Fibroblast of mammary gland (primary cell): ENCODE data around the gene EIF5AL1.
"Not testable (repeated sequence)": the region's sequence is repeated elsewhere in the genome, so short reads cannot be mapped to it uniquely, and the experiment has no call there.

ENCODE experiments used
- DNase-seq: peaks from one replicate; pipeline ENCODE4 v3.0.0-alpha.2; 2010; ENCODE audit warnings: low read depth
- H3K4me3 ChIP-seq: 2 replicates; pipeline ENCODE4 v1.5.1; 2011; ENCODE audit warnings: low read depth, mild to moderate bottlenecking, low read length, moderate library complexity; ENCODE audit not compliant: control insufficient read depth
- CTCF ChIP-seq: conservative IDR thresholded peaks from 2 replicates; pipeline ENCODE4 v1.5.1; 2011; ENCODE audit warnings: low read depth, low read length, inconsistent platforms; ENCODE audit not compliant: control insufficient read depth, insufficient read depth

Gene EIF5AL1

GRCh38 chr10:79522464-79522863, 10.1 kb downstream of the EIF5AL1 start:
- H3K4me3 ChIP-seq, DNase-seq: not testable (repeated sequence)

DNA sequence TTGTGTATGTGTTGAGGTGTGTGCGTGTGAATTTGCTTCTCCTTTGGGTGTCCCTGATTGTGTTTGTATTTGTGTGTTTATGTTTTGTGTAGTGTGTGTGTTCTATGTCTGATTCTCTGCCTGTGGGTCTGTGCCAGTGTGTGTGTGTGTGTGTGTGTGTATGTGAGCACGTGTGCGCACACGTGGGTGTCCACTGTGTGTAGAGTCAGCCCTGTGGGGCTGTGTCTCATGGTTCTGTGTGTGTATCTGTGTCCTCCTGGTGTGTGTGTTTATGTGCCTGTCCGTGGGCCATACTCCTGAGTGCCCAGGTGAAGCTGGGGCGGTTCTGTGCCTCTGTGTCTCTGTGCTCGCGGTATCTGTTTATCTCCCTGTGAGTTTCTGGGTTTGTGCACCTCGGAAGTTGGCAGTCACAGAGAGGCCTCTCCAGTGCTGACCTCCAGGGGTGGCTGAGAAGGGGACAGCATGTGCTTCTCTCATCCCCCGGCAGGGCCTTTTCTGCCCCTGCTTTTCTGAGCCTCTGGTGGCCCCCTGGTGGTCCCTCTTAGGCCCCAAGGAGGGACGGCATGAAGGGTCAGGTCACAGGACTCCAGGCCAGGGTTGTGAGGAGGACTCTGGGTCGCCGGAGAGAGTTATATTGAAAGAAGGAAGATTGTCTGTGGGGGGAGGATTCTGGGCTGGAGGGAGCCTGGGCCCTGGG, 11.0 kb downstream of the EIF5AL1 start:
- not testable (repeated sequence) for H3K4me3 ChIP-seq, DNase-seq

- not testable (repeated sequence) for H3K4me3 ChIP-seq, DNase-seq
Observed at GRCh38 chr10:79525049-79525710, 12.8 kb downstream of the EIF5AL1 start.

- DNase-seq = not testable (repeated sequence)
Observed at GRCh38 chr10:79528261-79528660, 15.9 kb downstream of the EIF5AL1 start.

GRCh38 chr10:79533142-79533902, 21.0 kb downstream of the EIF5AL1 start:
- DNase-seq = peak; percentile 20
- H3K4me3 ChIP-seq = not testable (repeated sequence)

More at GRCh38 chr10:79528261-79528660, 15.9 kb downstream of the EIF5AL1 start:
- not testable (repeated sequence) for H3K4me3 ChIP-seq

- DNase-seq, H3K4me3 ChIP-seq: not testable (repeated sequence)
Observed at GRCh38 chr10:79533903-79534175, 21.5 kb downstream of the EIF5AL1 start.

GRCh38 chr10:79538311-79538710, 26.0 kb downstream of the EIF5AL1 start:
- not testable (repeated sequence) for H3K4me3 ChIP-seq

GRCh38 chr10:79540930-79541329, 28.6 kb downstream of the EIF5AL1 start:
- DNase-seq, H3K4me3 ChIP-seq: not testable (repeated sequence)

More at GRCh38 chr10:79538311-79538710, 26.0 kb downstream of the EIF5AL1 start:
- not testable (repeated sequence) for DNase-seq

DNA sequence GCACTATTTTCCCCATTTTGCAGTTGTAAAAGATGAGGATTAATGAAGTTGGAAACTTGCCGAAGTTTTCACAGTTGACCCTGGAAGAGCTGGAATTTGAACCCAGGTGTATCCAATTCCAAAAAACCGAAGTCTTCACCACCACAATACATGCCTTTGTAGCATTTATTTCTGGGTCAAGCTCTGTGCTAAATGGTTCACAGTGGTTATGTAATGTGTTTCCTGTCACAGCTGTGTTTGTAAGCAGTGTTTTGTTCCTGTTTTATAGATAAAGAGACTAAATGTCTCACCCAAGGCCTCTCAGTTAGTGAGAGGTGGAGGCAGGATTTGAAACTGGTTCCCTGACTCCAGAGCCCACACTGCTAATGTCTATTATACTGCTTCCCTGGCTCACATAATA, 30.3 kb downstream of the EIF5AL1 start:
- no peak for TF ChIP-seq CTCF
- H3K4me3 ChIP-seq = no peak overlapping the region
- DNase-seq = no peak

- DNase-seq, H3K4me3 ChIP-seq: not testable (repeated sequence)
Observed at GRCh38 chr10:79544408-79544807, 32.1 kb downstream of the EIF5AL1 start.

- not testable (repeated sequence) for H3K4me3 ChIP-seq, DNase-seq
Observed at GRCh38 chr10:79544926-79545659, 32.8 kb downstream of the EIF5AL1 start.

- not testable (repeated sequence) for DNase-seq, H3K4me3 ChIP-seq
Observed at GRCh38 chr10:79547128-79547527, 34.8 kb downstream of the EIF5AL1 start.
